K562 (cell line): ENCODE measurements around the gene EVPL. TPM values are rescaled to one million over a fixed set of nuclear protein-coding genes. Genes with fewer than 3 reads are reported as not detected.

ENCODE experiments used
- ELF1 ChIP-seq: fragments of 200-800 bp; sonication (Bioruptor generic); IDR thresholded peaks from 2 replicates; pipeline ENCODE4 v1.6.1; 2016; ENCODE audit warnings: missing genetic modification characterization, missing compliant biosample characterization
- NCOA6 ChIP-seq: fragments of 450-650 bp; IDR thresholded peaks from 2 replicates; pipeline ENCODE4 v1.6.1; 2017; ENCODE audit warnings: mild to moderate bottlenecking
- POU5F1 ChIP-seq: fragments of 150-350 bp; IDR thresholded peaks from 2 replicates; pipeline ENCODE4 v1.6.1; 2014; ENCODE audit warnings: borderline replicate concordance, low read length, low read depth, mild to moderate bottlenecking; ENCODE audit not compliant: partially characterized antibody
- PURB ChIP-seq: sonication (generic); formaldehyde crosslinking; IDR thresholded peaks from 2 replicates; pipeline ENCODE4 v1.9.0; 2021; ENCODE audit warnings: low read depth, mild to moderate bottlenecking, missing genetic modification reagents
- RBBP5 ChIP-seq: fragments of 200-600 bp; sonication (generic); IDR thresholded peaks from 2 replicates; pipeline ENCODE4 v1.6.1; 2012; ENCODE audit warnings: borderline replicate concordance, mild to moderate bottlenecking, low read length, control low read depth, inconsistent platforms; ENCODE audit not compliant: insufficient read depth, poor library complexity, severe bottlenecking
- RCOR1 ChIP-seq, 2 experiments: IDR thresholded peaks; 2 replicates each; pipeline ENCODE4 v1.6.1; 2012; ENCODE audit warnings: low read depth in 2 of 2, low read length in 2 of 2, borderline replicate concordance in 1 of 2, improper control_type of control experiment in 1 of 2
- STAG1 ChIP-seq: sonication (generic); formaldehyde crosslinking; IDR thresholded peaks from 2 replicates; pipeline ENCODE4 v1.5.0; 2020; ENCODE audit warnings: missing genetic modification reagents, borderline replicate concordance
- TBL1XR1 ChIP-seq, 2 experiments: IDR thresholded peaks; 2 replicates each; pipeline ENCODE4 v1.6.1; 2012; ENCODE audit warnings: improper control_type of control experiment in 2 of 2, low read length in 2 of 2, mild to moderate bottlenecking in 1 of 2
- THAP12 ChIP-seq: fragments of 250-450 bp; sonication (Bioruptor Pico); IDR thresholded peaks from 2 replicates; pipeline ENCODE4 v1.9.0; 2021; ENCODE audit warnings: mild to moderate bottlenecking, inconsistent platforms
- ZFP1 ChIP-seq: fragments of 450-650 bp; formaldehyde crosslinking; IDR thresholded peaks from 2 replicates; pipeline ENCODE4 v1.4.0; 2020; ENCODE audit warnings: mild to moderate bottlenecking, mixed read lengths
- ZMIZ1 ChIP-seq, 2 experiments: fragments of 150-350 bp in 1 of 2; IDR thresholded peaks; 2 replicates each; pipeline ENCODE4 v1.6.1; 2012 to 2016; ENCODE audit warnings: low read depth in 2 of 2, low read length in 2 of 2, mild to moderate bottlenecking in 1 of 2, moderate library complexity in 1 of 2
- ZNF274 ChIP-seq: IDR thresholded peaks from 2 replicates; pipeline ENCODE4 v1.6.1; 2011; ENCODE audit warnings: low read depth, mild to moderate bottlenecking, low read length, moderate library complexity, borderline replicate concordance
- ZNF444 ChIP-seq: fragments of 250-450 bp; sonication (Bioruptor Pico); IDR thresholded peaks from 2 replicates; pipeline ENCODE4 v1.4.0; 2020; ENCODE audit warnings: mild to moderate bottlenecking, moderate library complexity
- polyA plus RNA-seq, 8 experiments: library from polyadenylated mRNA; depleted of rRNA in 4 of 8; stranded (reverse) in 5 of 8; unstranded in 3 of 8; fragments of >200 nt; fragmentation: Nextera tagmentation in 2 of 8; fragmentation: Illumina TruSeq in 1 of 8; extraction: Ambion mirVana in 2 of 8; extraction: Trizol in 1 of 8; gene quantifications; 2 replicates each; pipeline versions ENCODE4 v1.2.1 to v1.2.3, GENCODE V29; 2011 to 2014; ENCODE audit warnings: inconsistent platforms in 1 of 8, missing spikeins in 1 of 8
- total RNA-seq, 7 experiments: library from RNA; depleted of rRNA in 6 of 7; stranded (reverse); fragments of >200 nt in 6 of 7; fragmentation: Illumina TruSeq in 2 of 7; extraction: Trizol in 2 of 7; gene quantifications; 2 replicates each; pipeline versions ENCODE4 v1.2.1 to v1.2.3, GENCODE V29; 2011 to 2021; ENCODE audit warnings: low replicate concordance in 1 of 7
- TF ChIP-seq, protein P1 (sequence below): fragments of 450-650 bp; IDR thresholded peaks from 2 replicates; pipeline ENCODE4 v1.6.1; 2016; ENCODE audit warnings: borderline replicate concordance
- TF ChIP-seq, protein P2 (sequence below): IDR thresholded peaks from 2 replicates; pipeline ENCODE4 v1.6.1; 2011; ENCODE audit warnings: borderline replicate concordance, low read depth, mild to moderate bottlenecking, moderate library complexity, low read length; ENCODE audit not compliant: insufficient read depth, poor library complexity, severe bottlenecking

Gene EVPL
- total and polyA plus RNA-seq, 9 of the 15 experiments (the other 6 are each of a cell fraction or from before 2014, with no cell fraction given), result 0.08 to 0.18 (median 0.16) TPM; not detected in 5

GRCh38 chr17:75979705-75980187 lies 47.4 kb downstream of the EVPL start (continued):
- peak; percentile 33; the same call in 1 of the 2 replicates for TF ChIP-seq THAP12 (CRISPR knock-in tag)
- no peak for TF ChIP-seq RBBP5
- no peak for TF ChIP-seq STAG1 (CRISPR knock-in tag)
- no peak for TF ChIP-seq ZFP1
- TF ChIP-seq, protein P1, sequence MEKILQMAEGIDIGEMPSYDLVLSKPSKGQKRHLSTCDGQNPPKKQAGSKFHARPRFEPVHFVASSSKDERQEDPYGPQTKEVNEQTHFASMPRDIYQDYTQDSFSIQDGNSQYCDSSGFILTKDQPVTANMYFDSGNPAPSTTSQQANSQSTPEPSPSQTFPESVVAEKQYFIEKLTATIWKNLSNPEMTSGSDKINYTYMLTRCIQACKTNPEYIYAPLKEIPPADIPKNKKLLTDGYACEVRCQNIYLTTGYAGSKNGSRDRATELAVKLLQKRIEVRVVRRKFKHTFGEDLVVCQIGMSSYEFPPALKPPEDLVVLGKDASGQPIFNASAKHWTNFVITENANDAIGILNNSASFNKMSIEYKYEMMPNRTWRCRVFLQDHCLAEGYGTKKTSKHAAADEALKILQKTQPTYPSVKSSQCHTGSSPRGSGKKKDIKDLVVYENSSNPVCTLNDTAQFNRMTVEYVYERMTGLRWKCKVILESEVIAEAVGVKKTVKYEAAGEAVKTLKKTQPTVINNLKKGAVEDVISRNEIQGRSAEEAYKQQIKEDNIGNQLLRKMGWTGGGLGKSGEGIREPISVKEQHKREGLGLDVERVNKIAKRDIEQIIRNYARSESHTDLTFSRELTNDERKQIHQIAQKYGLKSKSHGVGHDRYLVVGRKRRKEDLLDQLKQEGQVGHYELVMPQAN, result no peak
- no peak for TF ChIP-seq ZNF274
- no peak for TF ChIP-seq ZMIZ1 (IDR thresholded peaks at IDR 0.05; ENCODE audit: low read depth in 2 of 2, low read length in 2 of 2)
- TF ChIP-seq, protein P2, sequence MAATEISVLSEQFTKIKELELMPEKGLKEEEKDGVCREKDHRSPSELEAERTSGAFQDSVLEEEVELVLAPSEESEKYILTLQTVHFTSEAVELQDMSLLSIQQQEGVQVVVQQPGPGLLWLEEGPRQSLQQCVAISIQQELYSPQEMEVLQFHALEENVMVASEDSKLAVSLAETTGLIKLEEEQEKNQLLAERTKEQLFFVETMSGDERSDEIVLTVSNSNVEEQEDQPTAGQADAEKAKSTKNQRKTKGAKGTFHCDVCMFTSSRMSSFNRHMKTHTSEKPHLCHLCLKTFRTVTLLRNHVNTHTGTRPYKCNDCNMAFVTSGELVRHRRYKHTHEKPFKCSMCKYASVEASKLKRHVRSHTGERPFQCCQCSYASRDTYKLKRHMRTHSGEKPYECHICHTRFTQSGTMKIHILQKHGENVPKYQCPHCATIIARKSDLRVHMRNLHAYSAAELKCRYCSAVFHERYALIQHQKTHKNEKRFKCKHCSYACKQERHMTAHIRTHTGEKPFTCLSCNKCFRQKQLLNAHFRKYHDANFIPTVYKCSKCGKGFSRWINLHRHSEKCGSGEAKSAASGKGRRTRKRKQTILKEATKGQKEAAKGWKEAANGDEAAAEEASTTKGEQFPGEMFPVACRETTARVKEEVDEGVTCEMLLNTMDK, result no peak
- no peak for TF ChIP-seq ZNF444 (CRISPR knock-in tag)
- TF ChIP-seq ELF1 (tag), result no peak; the same call in none of the 2 replicates
- TF ChIP-seq PURB (CRISPR knock-in tag), result no peak
- TF ChIP-seq NCOA6, result no peak
- no peak for TF ChIP-seq RCOR1 (IDR thresholded peaks at IDR 0.05; ENCODE audit: borderline replicate concordance in 1 of 2, low read depth in 2 of 2, low read length in 2 of 2)
- TF ChIP-seq POU5F1, result no peak
- TF ChIP-seq TBL1XR1 (IDR thresholded peaks at IDR 0.05; ENCODE audit: low read length in 2 of 2), result no peak
